Measurements from ENCODE around the gene MRPS33.
A peak's percentile ranks its signal among the peaks of the same experiment; 100 is the strongest.

Gene MRPS33

DNA sequence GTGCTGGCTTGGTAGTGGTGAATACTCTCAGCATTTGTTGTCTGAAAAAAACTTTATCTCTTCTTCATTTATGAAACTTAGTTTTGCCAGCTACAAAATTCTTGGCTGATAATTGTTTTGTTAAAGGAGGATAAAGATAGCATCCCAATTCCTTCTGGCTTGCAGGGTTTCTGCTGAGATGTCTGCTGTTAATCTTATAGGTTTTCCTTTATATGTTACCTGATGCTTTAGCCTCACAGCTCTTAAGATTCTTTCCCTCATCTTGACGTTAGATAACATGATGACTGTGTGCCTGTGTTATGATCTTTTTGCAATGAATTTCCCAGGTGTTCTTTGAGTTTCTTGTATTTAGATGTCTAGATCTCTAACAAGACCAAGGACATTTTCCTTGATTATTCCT is 9.9 kb upstream of the MRPS33 start:
- no peak for DNase-seq
- TF ChIP-seq GATA1 (IDR thresholded peaks at IDR 0.05; ENCODE audit: low read depth, low read length) (no peak), POLR2A (IDR thresholded peaks at IDR 0.05; ENCODE audit: low read length) (no peak)

DNA sequence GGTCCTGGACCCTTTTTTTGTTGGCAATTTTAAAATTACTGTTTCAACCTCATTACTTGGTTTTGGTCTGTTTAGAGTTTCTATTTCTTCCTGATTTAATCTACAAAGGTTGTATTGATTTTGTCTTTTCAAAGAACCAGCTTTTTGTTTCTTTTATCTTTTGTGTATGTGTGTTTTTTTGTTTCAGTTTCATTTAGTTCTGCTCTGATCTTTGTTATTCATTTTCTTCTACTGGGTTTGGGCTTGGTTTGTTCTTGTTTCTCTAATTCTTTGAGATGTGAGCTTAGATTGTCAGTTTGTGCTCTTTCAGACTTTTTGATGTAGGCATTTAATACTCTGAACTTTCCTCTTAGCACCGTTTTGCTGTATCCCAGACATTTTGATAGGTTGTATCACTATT is 8.5 kb upstream of the MRPS33 start:
- TF ChIP-seq GATA1 (IDR thresholded peaks at IDR 0.05; ENCODE audit: low read depth, low read length) (no peak), POLR2A (IDR thresholded peaks at IDR 0.05; ENCODE audit: low read length) (no peak)
- no peak for DNase-seq

DNA sequence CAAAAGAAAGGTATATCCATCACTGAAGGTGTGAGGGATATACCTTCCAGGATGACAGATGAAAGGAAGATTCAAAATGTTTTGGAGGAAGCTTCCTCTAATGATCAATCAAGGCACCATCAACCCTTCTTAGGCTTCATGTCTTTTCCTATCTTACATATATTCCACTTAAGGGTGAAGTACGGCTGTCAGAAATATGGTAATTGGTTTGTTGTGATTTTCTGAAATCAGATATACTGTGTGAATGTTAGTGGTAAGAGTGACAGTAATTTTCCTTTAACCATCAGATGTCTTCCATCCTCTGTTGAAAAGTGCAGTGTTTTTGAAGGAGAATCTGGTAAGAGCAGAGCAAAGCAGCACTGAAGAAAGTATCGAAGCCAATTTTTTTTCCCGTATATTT is 2.8 kb upstream of the MRPS33 start:
- TF ChIP-seq GATA1 (IDR thresholded peaks at IDR 0.05; ENCODE audit: low read depth, low read length) (no peak), POLR2A (IDR thresholded peaks at IDR 0.05; ENCODE audit: low read length) (no peak)
- no peak for DNase-seq

GRCh38 chr7:141016349-141016748 is 1.6 kb upstream of the MRPS33 start:
- TF ChIP-seq POLR2A (IDR thresholded peaks at IDR 0.05; ENCODE audit: low read length) (no peak), GATA1 (IDR thresholded peaks at IDR 0.05; ENCODE audit: low read depth, low read length) (no peak)
- DNase-seq, result no peak

DNA sequence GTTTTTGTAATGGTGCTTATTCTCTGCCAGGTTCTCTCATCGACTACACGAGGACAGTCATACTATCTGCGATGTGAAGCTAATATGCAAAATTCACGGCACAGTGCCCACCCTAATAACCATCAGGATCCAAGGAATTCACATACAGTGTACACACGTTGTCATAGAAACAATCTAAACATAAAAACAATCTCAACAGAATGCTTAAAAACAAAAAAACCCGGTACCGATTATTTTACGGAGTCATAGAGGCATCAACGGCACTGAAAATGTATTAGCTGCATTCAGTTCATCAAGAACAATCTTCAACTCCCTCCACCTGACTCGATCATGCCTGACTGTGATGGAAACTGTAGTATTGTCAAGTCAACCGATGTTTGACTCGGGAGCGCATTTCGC is 628 bp downstream of the MRPS33 start:
- TF ChIP-seq GATA1 (IDR thresholded peaks at IDR 0.05; ENCODE audit: low read depth, low read length) (no peak), POLR2A (IDR thresholded peaks at IDR 0.05; ENCODE audit: low read length) (no peak)
- DNase-seq, result peak in 1 of 2 experiments; percentile 63

DNA sequence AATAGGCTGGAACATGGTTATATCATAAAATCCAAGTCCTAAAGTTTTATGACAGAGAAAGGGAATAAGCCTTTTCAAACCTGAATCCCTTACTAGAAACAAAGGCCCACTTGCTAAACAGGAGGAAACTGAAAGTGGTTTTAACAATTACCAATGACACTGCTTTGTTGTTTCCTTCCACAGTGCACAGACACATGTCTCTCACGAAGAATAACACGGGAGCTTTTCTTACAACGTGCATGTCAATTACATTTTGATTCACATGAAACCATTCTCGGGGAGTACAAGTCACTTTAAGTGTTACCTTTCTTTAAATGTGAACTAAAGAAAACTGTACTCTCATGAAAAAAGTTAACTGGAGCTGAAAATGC is 1.4 kb downstream of the MRPS33 start:
- peak; percentile 15 to 31 for DNase-seq
- TF ChIP-seq GATA1 (IDR thresholded peaks at IDR 0.05; ENCODE audit: low read depth, low read length) (no peak), POLR2A (IDR thresholded peaks at IDR 0.05; ENCODE audit: low read length) (no peak)

- DNase-seq, result peak in 1 of 2 experiments; percentile 32
These were observed 1.9 kb downstream of the MRPS33 start for GRCh38 chr7:141012696-141013344.

GRCh38 chr7:141012044-141012685 is 2.6 kb downstream of the MRPS33 start:
- no peak for TF ChIP-seq POLR2A (IDR thresholded peaks at IDR 0.05; ENCODE audit: low read length)
- TF ChIP-seq GATA1 (IDR thresholded peaks at IDR 0.05; ENCODE audit: low read depth, low read length), result no peak
- peak; percentile 79 to 86 for DNase-seq

More at GRCh38 chr7:141012696-141013344, 1.9 kb downstream of the MRPS33 start:
- no peak for TF ChIP-seq GATA1 (IDR thresholded peaks at IDR 0.05; ENCODE audit: low read depth, low read length)
- no peak for TF ChIP-seq POLR2A (IDR thresholded peaks at IDR 0.05; ENCODE audit: low read length)

GRCh38 chr7:141011443-141011842 is 3.3 kb downstream of the MRPS33 start:
- DNase-seq, result no peak
- TF ChIP-seq POLR2A (IDR thresholded peaks at IDR 0.05; ENCODE audit: low read length), result no peak
- no peak for TF ChIP-seq GATA1 (IDR thresholded peaks at IDR 0.05; ENCODE audit: low read depth, low read length)

DNA sequence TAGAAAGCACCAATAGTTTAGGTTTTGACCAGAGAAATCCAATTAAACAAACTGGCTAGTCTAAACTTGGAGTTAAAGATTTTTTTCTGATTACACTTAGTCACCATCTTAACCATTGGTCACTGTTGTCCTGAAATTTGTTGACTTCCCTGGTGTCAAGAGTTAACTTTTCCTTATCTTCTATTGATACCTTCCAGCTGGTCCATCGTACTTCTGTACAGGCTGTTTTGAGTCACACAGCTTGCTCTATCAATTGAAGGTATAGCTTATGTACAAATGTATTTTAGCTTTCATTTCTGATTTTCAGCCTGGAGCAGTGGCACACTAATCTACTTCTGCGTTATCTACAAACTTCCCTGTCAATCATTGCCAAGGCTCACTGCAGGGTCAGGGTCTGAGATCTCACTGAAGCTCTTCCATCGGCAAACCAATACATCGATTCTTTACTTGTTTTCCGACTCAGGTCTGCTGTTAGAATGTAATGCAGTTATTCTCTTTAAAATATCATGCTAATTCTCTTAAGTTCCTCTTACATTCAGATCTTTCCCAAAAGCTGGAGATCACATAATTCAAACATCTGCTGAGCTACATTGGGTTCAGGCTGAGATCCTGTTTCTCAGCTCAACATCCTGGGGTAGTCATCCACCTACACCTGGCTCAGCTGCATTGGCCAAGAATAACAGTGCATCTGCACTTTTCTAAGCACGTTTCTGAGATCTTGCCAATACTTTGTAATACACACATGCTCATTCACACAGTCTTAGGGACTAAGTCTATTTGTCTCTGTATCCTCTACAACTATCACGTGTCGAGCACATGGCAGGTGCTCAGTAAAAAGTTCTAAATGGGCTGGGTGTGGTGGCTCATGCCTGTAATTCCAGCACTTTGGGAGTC is 11.3 kb downstream of the MRPS33 start:
- no peak for DNase-seq
- TF ChIP-seq GATA1 (IDR thresholded peaks at IDR 0.05; ENCODE audit: low read depth, low read length) (no peak), POLR2A (IDR thresholded peaks at IDR 0.05; ENCODE audit: low read length) (no peak)

DNA sequence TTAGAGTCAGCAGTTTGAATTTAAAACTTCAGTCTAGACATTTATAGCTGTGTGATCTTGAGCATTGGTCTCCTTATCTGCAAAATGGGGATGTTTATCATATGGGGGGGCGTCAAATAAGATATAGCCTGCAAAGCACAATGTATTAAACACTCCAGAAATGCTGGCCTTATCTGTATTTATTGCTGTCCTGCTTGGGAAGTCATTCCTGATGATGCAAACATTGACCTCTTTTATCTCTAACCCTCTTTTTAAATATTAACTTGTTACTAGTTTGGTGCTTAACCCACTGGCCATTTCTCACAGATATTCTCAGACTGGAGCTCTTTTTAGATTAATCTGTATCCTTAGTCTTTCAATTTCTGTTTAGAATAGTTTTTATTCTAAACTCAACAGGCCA is 13.2 kb downstream of the MRPS33 start:
- no peak for DNase-seq
- no peak for TF ChIP-seq POLR2A (IDR thresholded peaks at IDR 0.05; ENCODE audit: low read length)
- no peak for TF ChIP-seq GATA1 (IDR thresholded peaks at IDR 0.05; ENCODE audit: low read depth, low read length)

DNA sequence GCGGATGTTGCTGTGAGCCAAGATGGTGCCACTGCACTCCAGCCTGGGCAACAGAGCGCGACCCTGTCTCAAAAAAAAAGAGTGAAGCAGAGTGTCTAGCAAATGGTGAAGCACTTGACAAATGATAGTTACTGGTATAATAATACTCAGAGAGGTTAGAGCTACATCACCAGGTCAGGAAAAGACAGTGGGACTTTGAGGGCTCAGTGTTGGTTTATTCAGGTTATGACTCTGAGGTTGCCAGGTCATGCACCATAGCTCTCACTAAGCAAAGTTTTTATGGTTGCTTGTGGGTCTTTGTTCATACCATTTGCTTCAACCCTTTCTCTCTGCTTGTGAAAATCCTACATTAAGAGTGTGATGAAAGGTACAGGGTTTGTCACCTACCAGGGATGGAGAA is 13.6 kb downstream of the MRPS33 start:
- TF ChIP-seq GATA1 (IDR thresholded peaks at IDR 0.05; ENCODE audit: low read depth, low read length), result no peak
- TF ChIP-seq POLR2A (IDR thresholded peaks at IDR 0.05; ENCODE audit: low read length), result no peak
- no peak for DNase-seq

DNA sequence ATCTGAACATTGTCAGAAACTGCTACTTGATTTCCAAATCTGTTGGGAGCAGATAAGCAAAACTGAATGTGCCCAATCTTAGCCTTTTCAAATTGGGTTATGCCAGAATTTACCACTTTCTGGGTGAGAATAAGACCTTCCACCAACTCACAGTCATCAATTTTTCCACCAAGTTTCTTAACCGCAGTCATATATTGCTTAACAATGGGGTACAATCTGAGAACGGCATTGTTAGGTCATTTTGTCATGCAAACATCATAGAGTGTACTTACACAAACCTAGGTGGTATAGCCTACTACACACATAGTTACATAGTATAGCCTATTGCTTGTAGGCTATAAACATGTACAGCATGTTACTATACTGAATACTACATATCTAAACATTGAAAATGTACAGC is 16.0 kb downstream of the MRPS33 start:
- peak in 1 of 2 experiments; percentile 40 for DNase-seq
- no peak for TF ChIP-seq GATA1 (IDR thresholded peaks at IDR 0.05; ENCODE audit: low read depth, low read length)
- TF ChIP-seq POLR2A (IDR thresholded peaks at IDR 0.05; ENCODE audit: low read length), result no peak

DNA sequence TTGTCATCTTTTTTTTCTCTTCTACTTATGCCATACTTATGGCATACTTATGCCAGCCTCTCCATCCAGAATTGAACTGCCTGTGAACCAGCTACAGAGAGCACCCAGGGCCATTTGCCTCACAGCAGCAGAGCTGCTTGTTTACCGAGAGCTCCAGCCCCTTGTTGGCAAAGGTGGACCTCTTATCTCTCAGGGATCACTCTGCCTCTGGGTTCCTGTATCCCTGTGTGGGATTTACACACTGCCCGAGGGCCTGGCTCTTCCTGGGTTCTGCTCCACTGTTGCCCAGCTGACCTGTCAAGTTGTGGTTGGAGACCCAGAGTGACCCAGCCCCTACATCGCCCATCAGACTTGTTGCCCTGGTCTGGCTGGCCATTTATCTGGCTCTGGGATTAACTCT is 22.3 kb downstream of the MRPS33 start:
- TF ChIP-seq POLR2A (IDR thresholded peaks at IDR 0.05; ENCODE audit: low read length) (no peak), GATA1 (IDR thresholded peaks at IDR 0.05; ENCODE audit: low read depth, low read length) (no peak)
- DNase-seq, result no peak
